Measurements from ENCODE around the gene ROR2. TPM values are rescaled to one million over a fixed set of nuclear protein-coding genes. Genes with fewer than 3 reads are reported as not detected.

ROR2 gene
- polyA plus RNA-seq, 2 donors = 1.7 to 3.6 TPM

DNA sequence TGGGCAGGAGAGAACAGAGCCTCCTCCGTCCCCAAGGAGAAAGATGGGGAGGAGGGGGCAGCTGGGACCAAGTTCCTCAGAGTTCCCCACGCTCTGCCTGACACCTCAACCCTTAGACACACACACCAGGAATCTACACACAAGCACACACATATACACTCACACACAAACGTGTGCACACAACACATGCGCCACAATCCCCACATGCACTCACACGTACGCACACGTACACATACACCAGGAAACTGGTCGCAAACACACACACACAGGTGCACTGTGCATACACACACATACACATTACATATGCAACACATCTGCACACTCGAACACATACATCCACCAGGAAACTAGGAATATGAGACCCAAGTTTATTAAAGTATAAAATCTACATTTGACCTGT lies 50.4 kb downstream of the ROR2 start:
- Histone ChIP-seq H3K4me1 (ENCODE audit: control insufficient read depth in 2 of 2, insufficient read depth in 2 of 2, low read length in 1 of 2) (peaks cover 2 to 9% of the 10 kb centered on the region in 2 donors), H3K9me3 (ENCODE audit: control insufficient read depth in 2 of 2, insufficient read depth in 1 of 2, low read depth in 1 of 2, low read length in 1 of 2) (no peaks in the 10 kb centered on the region), H3K27me3 (ENCODE audit: control insufficient read depth in 1 of 2, insufficient read depth in 2 of 2, low read length in 2 of 2) (no peaks in the 10 kb centered on the region), H3K36me3 (ENCODE audit: control insufficient read depth in 2 of 2, insufficient read depth in 2 of 2, low read length in 1 of 2) (no peaks in the 10 kb centered on the region), H3K27ac (ENCODE audit: low read depth in 2 of 2, low read length in 1 of 2) (no peak overlapping the region), H3K4me3 (ENCODE audit: low read depth in 1 of 2, low read length in 2 of 2) (no peak overlapping the region)
- 77 to 84% methylated on average over 9 of the region's 9 CpGs for WGBS, 2 donors

DNA sequence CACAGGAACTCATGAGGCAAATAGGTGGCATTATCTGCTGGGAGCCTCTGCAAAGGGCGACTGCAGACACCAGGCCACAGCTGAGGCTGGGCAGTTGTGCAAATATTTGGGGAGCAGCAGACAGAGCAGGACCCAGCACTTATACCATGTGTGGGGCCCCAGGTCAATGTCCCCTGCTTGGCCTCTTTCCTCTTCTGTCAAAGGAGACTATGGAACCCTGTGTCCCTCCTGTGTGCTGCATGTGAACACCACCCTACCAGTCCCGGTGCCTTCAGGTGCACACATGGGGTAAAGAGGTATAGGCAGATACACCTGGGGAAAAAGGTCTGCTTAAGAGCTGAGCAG lies 50.8 kb downstream of the ROR2 start:
- WGBS, 2 donors = 70 to 85% methylated on average over 2 of the region's 2 CpGs
- Histone ChIP-seq H3K9me3 (ENCODE audit: control insufficient read depth in 2 of 2, insufficient read depth in 1 of 2, low read depth in 1 of 2, low read length in 1 of 2) (no peaks in the 10 kb centered on the region), H3K27ac (ENCODE audit: low read depth in 2 of 2, low read length in 1 of 2) (peak overlapping the region in 1 of 2 donors; percentile 20), H3K36me3 (ENCODE audit: control insufficient read depth in 2 of 2, insufficient read depth in 2 of 2, low read length in 1 of 2) (no peaks in the 10 kb centered on the region), H3K27me3 (ENCODE audit: control insufficient read depth in 1 of 2, insufficient read depth in 2 of 2, low read length in 2 of 2) (no peaks in the 10 kb centered on the region), H3K4me1 (ENCODE audit: control insufficient read depth in 2 of 2, insufficient read depth in 2 of 2, low read length in 1 of 2) (peaks cover 2 to 9% of the 10 kb centered on the region in 2 donors), H3K4me3 (ENCODE audit: low read depth in 1 of 2, low read length in 2 of 2) (no peak overlapping the region)

- peaks cover 2 to 9% of the 10 kb centered on the region in 2 donors for H3K4me1 ChIP-seq (ENCODE audit: control insufficient read depth in 2 of 2, insufficient read depth in 2 of 2, low read length in 1 of 2)
- H3K4me3 ChIP-seq (ENCODE audit: low read depth in 1 of 2, low read length in 2 of 2) = no peak overlapping the region
- no peaks in the 10 kb centered on the region for H3K36me3 ChIP-seq (ENCODE audit: control insufficient read depth in 2 of 2, insufficient read depth in 2 of 2, low read length in 1 of 2)
- no peaks in the 10 kb centered on the region for H3K27me3 ChIP-seq (ENCODE audit: control insufficient read depth in 1 of 2, insufficient read depth in 2 of 2, low read length in 2 of 2)
- H3K27ac ChIP-seq (ENCODE audit: low read depth in 2 of 2, low read length in 1 of 2) = peak overlapping the region in 1 of 2 donors; percentile 66
- WGBS, 2 donors = 48 to 49% methylated on average over 17 of the region's 17 CpGs
- H3K9me3 ChIP-seq (ENCODE audit: control insufficient read depth in 2 of 2, insufficient read depth in 1 of 2, low read depth in 1 of 2, low read length in 1 of 2) = no peaks in the 10 kb centered on the region
Measured at GRCh38 chr9:91898451-91899218, 51.4 kb downstream of the ROR2 start.

GRCh38 chr9:91897201-91897600 lies 52.8 kb downstream of the ROR2 start:
- Histone ChIP-seq H3K4me3 (ENCODE audit: low read depth in 1 of 2, low read length in 2 of 2) (no peak overlapping the region), H3K4me1 (ENCODE audit: control insufficient read depth in 2 of 2, insufficient read depth in 2 of 2, low read length in 1 of 2) (peaks cover 2 to 9% of the 10 kb centered on the region in 2 donors), H3K36me3 (ENCODE audit: control insufficient read depth in 2 of 2, insufficient read depth in 2 of 2, low read length in 1 of 2) (no peaks in the 10 kb centered on the region), H3K27ac (ENCODE audit: low read depth in 2 of 2, low read length in 1 of 2) (peak overlapping the region; percentile 50 to 64), H3K27me3 (ENCODE audit: control insufficient read depth in 1 of 2, insufficient read depth in 2 of 2, low read length in 2 of 2) (no peaks in the 10 kb centered on the region), H3K9me3 (ENCODE audit: control insufficient read depth in 2 of 2, insufficient read depth in 1 of 2, low read depth in 1 of 2, low read length in 1 of 2) (no peaks in the 10 kb centered on the region)
- WGBS, 2 donors = 9 to 12% methylated on average over 1 of the region's 1 CpG

DNA sequence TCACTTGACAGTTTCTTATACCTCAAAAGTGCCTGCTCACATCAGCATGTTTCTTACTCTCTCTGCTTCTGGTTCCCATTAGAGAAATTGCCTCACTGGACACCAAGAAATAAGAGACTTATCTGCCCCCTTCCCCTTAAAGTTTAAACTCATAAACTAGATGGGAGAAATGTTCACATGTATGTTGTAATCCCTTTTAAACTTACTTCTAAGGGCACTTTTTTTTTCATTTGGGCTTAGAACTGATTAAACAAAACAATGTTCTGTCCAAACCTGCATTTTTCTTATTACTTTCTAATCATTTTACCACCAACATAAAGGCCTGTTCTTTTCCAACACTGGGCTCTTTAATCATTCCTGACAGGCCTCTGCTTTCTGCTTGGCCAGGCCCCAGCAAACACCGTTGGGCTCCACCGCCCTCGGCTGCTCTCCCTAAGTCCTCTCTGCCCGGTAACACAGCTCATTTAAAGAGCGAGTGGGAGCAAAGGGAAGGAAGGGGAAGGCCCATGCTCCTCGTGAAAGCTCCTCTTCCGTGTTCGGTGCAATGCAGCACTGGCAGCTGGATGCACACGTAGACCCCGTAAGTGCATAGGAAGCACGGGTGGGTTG lies 53.4 kb downstream of the ROR2 start:
- peaks cover 2 to 9% of the 10 kb centered on the region in 2 donors for H3K4me1 ChIP-seq (ENCODE audit: control insufficient read depth in 2 of 2, insufficient read depth in 2 of 2, low read length in 1 of 2)
- H3K9me3 ChIP-seq (ENCODE audit: control insufficient read depth in 2 of 2, insufficient read depth in 1 of 2, low read depth in 1 of 2, low read length in 1 of 2) = no peaks in the 10 kb centered on the region
- H3K4me3 ChIP-seq (ENCODE audit: low read depth in 1 of 2, low read length in 2 of 2) = no peak overlapping the region
- peak overlapping the region; percentile 11 to 64 for H3K27ac ChIP-seq (ENCODE audit: low read depth in 2 of 2, low read length in 1 of 2)
- H3K27me3 ChIP-seq (ENCODE audit: control insufficient read depth in 1 of 2, insufficient read depth in 2 of 2, low read length in 2 of 2) = no peaks in the 10 kb centered on the region
- 11 to 20% methylated on average over 11 of the region's 11 CpGs for WGBS, 2 donors
- H3K36me3 ChIP-seq (ENCODE audit: control insufficient read depth in 2 of 2, insufficient read depth in 2 of 2, low read length in 1 of 2) = no peaks in the 10 kb centered on the region

- Histone ChIP-seq H3K36me3 (ENCODE audit: control insufficient read depth in 2 of 2, insufficient read depth in 2 of 2, low read length in 1 of 2) (no peaks in the 10 kb centered on the region), H3K4me3 (ENCODE audit: low read depth in 1 of 2, low read length in 2 of 2) (no peak overlapping the region), H3K4me1 (ENCODE audit: control insufficient read depth in 2 of 2, insufficient read depth in 2 of 2, low read length in 1 of 2) (peaks cover 2 to 9% of the 10 kb centered on the region in 2 donors), H3K27ac (ENCODE audit: low read depth in 2 of 2, low read length in 1 of 2) (no peak overlapping the region), H3K9me3 (ENCODE audit: control insufficient read depth in 2 of 2, insufficient read depth in 1 of 2, low read depth in 1 of 2, low read length in 1 of 2) (no peaks in the 10 kb centered on the region), H3K27me3 (ENCODE audit: control insufficient read depth in 1 of 2, insufficient read depth in 2 of 2, low read length in 2 of 2) (no peaks in the 10 kb centered on the region)
- WGBS, 2 donors = 39 to 57% methylated on average over 7 of the region's 7 CpGs
Measured at GRCh38 chr9:91896097-91896496, 53.9 kb downstream of the ROR2 start.

DNA sequence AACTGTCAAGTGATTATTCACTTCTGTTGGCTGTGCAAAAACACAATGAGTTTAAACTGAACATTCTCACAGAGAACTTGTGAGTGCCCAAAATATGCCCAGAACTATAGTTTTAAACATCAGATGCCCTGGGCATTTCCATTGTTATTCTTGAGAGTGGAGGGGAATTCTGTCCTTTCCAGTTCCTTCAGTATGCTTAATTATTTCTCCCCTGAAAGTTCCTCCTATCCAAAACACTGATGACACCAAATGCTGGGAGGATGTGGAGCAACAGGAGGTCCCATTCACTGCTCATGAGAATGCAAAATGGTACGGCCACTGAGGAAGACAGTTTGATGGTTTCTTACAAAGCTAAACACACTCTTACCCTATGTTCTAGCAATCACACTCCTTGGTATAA lies 55.5 kb downstream of the ROR2 start:
- 51 to 76% methylated on average over 1 of the region's 1 CpG for WGBS, 2 donors
- Histone ChIP-seq H3K4me1 (ENCODE audit: control insufficient read depth in 2 of 2, insufficient read depth in 2 of 2, low read length in 1 of 2) (peaks cover 4 to 6% of the 10 kb centered on the region in 2 donors), H3K4me3 (ENCODE audit: low read depth in 1 of 2, low read length in 2 of 2) (no peak overlapping the region), H3K9me3 (ENCODE audit: control insufficient read depth in 2 of 2, insufficient read depth in 1 of 2, low read depth in 1 of 2, low read length in 1 of 2) (no peaks in the 10 kb centered on the region), H3K27me3 (ENCODE audit: control insufficient read depth in 1 of 2, insufficient read depth in 2 of 2, low read length in 2 of 2) (no peaks in the 10 kb centered on the region), H3K36me3 (ENCODE audit: control insufficient read depth in 2 of 2, insufficient read depth in 2 of 2, low read length in 1 of 2) (no peaks in the 10 kb centered on the region), H3K27ac (ENCODE audit: low read depth in 2 of 2, low read length in 1 of 2) (no peak overlapping the region)

- Histone ChIP-seq H3K27me3 (ENCODE audit: control insufficient read depth in 1 of 2, insufficient read depth in 2 of 2, low read length in 2 of 2) (no peaks in the 10 kb centered on the region), H3K27ac (ENCODE audit: low read depth in 2 of 2, low read length in 1 of 2) (no peak overlapping the region), H3K36me3 (ENCODE audit: control insufficient read depth in 2 of 2, insufficient read depth in 2 of 2, low read length in 1 of 2) (no peaks in the 10 kb centered on the region), H3K9me3 (ENCODE audit: control insufficient read depth in 2 of 2, insufficient read depth in 1 of 2, low read depth in 1 of 2, low read length in 1 of 2) (no peaks in the 10 kb centered on the region), H3K4me3 (ENCODE audit: low read depth in 1 of 2, low read length in 2 of 2) (no peak overlapping the region), H3K4me1 (ENCODE audit: control insufficient read depth in 2 of 2, insufficient read depth in 2 of 2, low read length in 1 of 2) (peaks cover 4 to 6% of the 10 kb centered on the region in 2 donors)
- WGBS, 2 donors = 72 to 79% methylated on average over 4 of the region's 4 CpGs
Measured at GRCh38 chr9:91894023-91894422, 56.0 kb downstream of the ROR2 start.

- no peaks in the 10 kb centered on the region for H3K36me3 ChIP-seq (ENCODE audit: control insufficient read depth in 2 of 2, insufficient read depth in 2 of 2, low read length in 1 of 2)
- H3K4me1 ChIP-seq (ENCODE audit: control insufficient read depth in 2 of 2, insufficient read depth in 2 of 2, low read length in 1 of 2) = peaks cover 2 to 4% of the 10 kb centered on the region in 2 donors
- no peaks in the 10 kb centered on the region for H3K27me3 ChIP-seq (ENCODE audit: control insufficient read depth in 1 of 2, insufficient read depth in 2 of 2, low read length in 2 of 2)
- WGBS, 2 donors = 78 to 84% methylated on average over 6 of the region's 6 CpGs
- no peak overlapping the region for H3K27ac ChIP-seq (ENCODE audit: low read depth in 2 of 2, low read length in 1 of 2)
- H3K4me3 ChIP-seq (ENCODE audit: low read depth in 1 of 2, low read length in 2 of 2) = no peak overlapping the region
- no peaks in the 10 kb centered on the region for H3K9me3 ChIP-seq (ENCODE audit: control insufficient read depth in 2 of 2, insufficient read depth in 1 of 2, low read depth in 1 of 2, low read length in 1 of 2)
Measured at GRCh38 chr9:91891915-91892314, 58.1 kb downstream of the ROR2 start.

- peaks cover 0 to 4% of the 10 kb centered on the region in 2 donors for H3K4me1 ChIP-seq (ENCODE audit: control insufficient read depth in 2 of 2, insufficient read depth in 2 of 2, low read length in 1 of 2)
- H3K36me3 ChIP-seq (ENCODE audit: control insufficient read depth in 2 of 2, insufficient read depth in 2 of 2, low read length in 1 of 2) = no peaks in the 10 kb centered on the region
- no peaks in the 10 kb centered on the region for H3K27me3 ChIP-seq (ENCODE audit: control insufficient read depth in 1 of 2, insufficient read depth in 2 of 2, low read length in 2 of 2)
- no peak overlapping the region for H3K27ac ChIP-seq (ENCODE audit: low read depth in 2 of 2, low read length in 1 of 2)
- no peaks in the 10 kb centered on the region for H3K9me3 ChIP-seq (ENCODE audit: control insufficient read depth in 2 of 2, insufficient read depth in 1 of 2, low read depth in 1 of 2, low read length in 1 of 2)
- 83 to 86% methylated on average over 3 of the region's 3 CpGs for WGBS, 2 donors
- no peak overlapping the region for H3K4me3 ChIP-seq (ENCODE audit: low read depth in 1 of 2, low read length in 2 of 2)
Measured at GRCh38 chr9:91890662-91891061, 59.4 kb downstream of the ROR2 start.
